Fibroblast of the aortic adventitia (primary cell): Measurements from ENCODE around the gene COMP. TPM values are rescaled to one million over a fixed set of nuclear protein-coding genes. Genes with fewer than 3 reads are reported as not detected.

Source experiments
- DNase-seq: peaks from one replicate; pipeline ENCODE4 v3.0.0-alpha.2; 2010; ENCODE audit warnings: low read depth
- H3K4me3 ChIP-seq: 2 replicates; pipeline ENCODE4 v1.5.1; 2011; ENCODE audit warnings: low read depth, mild to moderate bottlenecking, control low read depth, low read length, moderate library complexity
- total RNA-seq: library from RNA; depleted of rRNA; stranded (reverse); fragments of >200 nt; gene quantifications from 2 replicates; pipeline ENCODE4 v1.2.3, GENCODE V29; 2012; ENCODE audit warnings: low replicate concordance
- TF ChIP-seq, protein P1 (sequence below): IDR thresholded peaks from 2 replicates; pipeline ENCODE4 v1.5.1; 2011; ENCODE audit warnings: mild to moderate bottlenecking, low read length, control low read depth, inconsistent platforms; ENCODE audit not compliant: insufficient read depth

Gene COMP
- total RNA-seq: 0.49 and 0.63 TPM in 2 replicates

DNA sequence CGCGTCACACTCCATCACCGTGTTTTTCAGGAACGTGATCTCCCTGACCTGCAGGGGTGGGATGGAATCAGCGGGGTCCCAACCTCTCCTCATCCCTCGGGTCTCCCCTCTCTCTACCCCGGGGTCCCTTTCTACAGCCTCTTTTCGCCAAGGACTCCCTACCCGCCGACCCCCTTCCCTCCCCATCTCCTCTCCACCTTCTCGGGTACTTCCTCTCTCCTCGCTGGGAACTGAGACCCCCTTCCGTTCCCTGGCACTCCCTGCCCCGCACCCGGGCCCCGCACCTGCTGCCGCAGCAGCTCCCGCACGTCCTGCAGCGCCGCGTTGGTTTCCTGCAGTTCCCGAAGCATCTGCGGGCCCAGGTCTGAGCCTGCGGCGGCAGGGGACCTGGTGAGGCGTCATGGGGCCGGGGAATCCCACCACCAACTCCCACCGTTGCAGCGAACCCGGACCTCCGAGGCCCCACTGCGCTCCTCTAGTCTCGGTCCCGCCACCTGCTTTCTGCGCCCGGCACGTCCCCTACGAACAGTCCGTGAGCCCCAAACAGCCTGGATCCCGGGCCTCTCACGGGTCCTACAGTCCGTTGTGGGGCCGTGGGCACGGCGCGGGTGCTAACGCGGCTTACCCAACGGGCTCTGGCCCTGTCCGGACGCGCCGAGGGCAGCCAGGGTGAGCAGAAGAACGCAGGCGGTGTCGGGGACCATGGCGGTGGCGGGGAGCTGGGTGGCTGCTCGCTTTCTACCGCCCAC, at the start of gene COMP:
Gene COMP, minus strand, starts transcription at position 740 of the 749 bp plus-strand sequence. Its CDS starts 36 bp downstream, at position 704.
- DNase-seq: no peak
- TF ChIP-seq, protein P1, sequence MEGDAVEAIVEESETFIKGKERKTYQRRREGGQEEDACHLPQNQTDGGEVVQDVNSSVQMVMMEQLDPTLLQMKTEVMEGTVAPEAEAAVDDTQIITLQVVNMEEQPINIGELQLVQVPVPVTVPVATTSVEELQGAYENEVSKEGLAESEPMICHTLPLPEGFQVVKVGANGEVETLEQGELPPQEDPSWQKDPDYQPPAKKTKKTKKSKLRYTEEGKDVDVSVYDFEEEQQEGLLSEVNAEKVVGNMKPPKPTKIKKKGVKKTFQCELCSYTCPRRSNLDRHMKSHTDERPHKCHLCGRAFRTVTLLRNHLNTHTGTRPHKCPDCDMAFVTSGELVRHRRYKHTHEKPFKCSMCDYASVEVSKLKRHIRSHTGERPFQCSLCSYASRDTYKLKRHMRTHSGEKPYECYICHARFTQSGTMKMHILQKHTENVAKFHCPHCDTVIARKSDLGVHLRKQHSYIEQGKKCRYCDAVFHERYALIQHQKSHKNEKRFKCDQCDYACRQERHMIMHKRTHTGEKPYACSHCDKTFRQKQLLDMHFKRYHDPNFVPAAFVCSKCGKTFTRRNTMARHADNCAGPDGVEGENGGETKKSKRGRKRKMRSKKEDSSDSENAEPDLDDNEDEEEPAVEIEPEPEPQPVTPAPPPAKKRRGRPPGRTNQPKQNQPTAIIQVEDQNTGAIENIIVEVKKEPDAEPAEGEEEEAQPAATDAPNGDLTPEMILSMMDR: no peak
- peak within 1 kb of the TSS; percentile 31 for H3K4me3 ChIP-seq

DNA sequence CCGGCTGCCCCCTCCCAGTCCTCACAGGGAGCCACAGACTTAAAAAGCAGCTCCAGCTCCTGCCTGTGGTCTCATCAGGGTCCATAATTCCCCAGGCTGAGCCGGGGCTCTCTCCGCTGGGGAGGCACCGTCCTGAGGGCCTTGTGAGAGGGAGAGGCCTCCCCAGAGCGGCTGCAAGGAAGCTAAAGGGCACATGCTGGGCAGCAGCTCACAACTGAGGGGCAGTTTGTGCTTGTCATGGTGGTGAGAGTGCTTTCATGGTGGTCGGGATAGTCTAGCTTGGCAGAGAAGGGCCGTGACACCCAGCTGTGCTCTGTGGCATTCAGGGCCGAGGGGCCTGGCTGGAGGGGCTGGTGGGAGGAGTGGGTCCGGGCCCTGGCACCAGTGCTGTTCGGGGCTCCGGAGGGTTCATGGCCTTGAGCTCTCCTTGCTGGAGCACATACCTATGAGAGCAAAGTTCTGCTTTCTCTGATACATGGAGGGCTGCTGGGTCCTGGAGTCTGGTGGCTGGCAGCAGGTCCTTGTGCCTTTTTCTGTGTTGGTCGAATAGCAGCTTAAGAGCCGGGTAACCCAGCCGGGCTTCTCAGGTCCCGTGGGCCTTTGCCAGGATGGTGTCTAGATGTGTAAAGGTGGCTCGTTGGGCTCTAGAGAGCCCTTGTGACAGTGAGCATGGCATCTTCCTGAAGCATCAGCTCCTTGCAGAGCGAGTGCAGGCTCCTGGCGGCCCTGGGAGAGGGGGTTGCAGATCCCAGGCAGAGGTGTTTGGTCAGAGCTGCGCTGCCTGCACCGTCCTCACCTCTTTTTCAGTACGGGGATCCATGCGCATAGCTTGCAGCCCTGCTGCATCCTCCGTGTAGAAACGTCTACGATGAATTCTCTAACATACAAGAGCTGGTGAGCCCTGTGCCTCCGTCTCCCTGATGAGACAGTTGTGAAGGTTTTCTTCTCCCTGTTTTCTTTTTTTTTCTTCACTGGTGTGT, 49.5 kb upstream of the COMP start:
- no peak for DNase-seq
- TF ChIP-seq, protein P1: no peak
- no peak overlapping the region for H3K4me3 ChIP-seq

DNA sequence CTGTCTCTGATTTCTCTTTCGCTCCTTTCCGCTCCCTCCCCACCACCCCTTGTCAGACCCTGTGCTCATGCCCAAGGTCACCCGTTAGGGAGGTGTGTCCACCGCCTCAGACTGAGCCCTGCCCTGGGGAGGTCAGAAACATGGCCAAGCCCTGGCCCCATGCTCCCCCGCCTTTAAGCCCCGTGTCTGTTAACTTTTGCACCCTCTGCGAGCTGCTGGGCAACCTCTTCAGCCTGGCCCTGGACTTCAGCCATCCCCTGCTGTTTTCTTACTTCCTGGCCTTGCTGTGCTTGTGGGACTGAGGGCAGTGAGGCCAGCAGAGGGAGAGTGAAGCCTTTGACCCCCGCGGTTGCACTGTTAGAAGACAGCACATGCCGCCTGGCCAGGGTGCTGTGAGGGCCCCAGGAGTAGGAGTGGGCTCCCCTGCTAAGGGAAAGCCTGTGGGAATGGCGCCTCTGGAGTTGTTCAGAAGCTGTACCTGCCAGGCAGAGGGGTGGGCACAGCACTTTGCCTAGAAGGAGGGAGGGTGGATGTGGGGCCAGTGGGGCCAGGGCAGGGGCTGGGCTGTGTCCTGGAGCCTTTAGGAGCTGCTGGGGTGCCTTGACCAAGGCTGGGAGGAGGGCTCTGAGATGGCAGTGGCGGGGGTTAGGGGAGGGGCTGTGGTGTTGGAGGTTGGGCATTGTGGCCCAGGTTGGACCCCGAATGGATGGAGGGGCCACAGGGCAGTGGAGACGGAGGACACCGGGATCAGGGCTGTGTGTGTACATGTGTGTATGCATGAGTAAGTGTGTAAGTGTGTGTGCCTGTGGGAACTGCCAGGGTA, 48.6 kb upstream of the COMP start:
- DNase-seq: no peak

DNA sequence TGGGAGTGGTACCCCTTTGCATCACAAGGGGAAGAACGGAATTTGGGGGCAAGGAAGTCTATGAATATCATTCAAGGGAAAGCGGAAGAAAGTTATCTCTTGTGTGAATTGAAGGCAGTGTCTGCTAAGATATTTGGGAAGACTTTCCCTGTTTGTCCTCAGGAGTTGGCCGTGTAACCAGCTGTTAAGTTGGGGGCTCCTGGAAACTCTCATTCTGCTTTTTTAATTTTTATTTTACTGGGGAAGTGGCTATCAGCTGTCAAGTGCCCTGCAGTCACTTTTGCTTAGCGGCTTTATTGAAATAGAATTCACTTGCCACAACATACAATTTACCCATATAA, 43.5 kb upstream of the COMP start:
- TF ChIP-seq, protein P1: no peak
- DNase-seq: no peak
- H3K4me3 ChIP-seq: peak overlapping the region; percentile 83

More for the DNA sequence above, 48.6 kb upstream of the COMP start:
- H3K4me3 ChIP-seq: no peak overlapping the region
- TF ChIP-seq, protein P1: no peak

DNA sequence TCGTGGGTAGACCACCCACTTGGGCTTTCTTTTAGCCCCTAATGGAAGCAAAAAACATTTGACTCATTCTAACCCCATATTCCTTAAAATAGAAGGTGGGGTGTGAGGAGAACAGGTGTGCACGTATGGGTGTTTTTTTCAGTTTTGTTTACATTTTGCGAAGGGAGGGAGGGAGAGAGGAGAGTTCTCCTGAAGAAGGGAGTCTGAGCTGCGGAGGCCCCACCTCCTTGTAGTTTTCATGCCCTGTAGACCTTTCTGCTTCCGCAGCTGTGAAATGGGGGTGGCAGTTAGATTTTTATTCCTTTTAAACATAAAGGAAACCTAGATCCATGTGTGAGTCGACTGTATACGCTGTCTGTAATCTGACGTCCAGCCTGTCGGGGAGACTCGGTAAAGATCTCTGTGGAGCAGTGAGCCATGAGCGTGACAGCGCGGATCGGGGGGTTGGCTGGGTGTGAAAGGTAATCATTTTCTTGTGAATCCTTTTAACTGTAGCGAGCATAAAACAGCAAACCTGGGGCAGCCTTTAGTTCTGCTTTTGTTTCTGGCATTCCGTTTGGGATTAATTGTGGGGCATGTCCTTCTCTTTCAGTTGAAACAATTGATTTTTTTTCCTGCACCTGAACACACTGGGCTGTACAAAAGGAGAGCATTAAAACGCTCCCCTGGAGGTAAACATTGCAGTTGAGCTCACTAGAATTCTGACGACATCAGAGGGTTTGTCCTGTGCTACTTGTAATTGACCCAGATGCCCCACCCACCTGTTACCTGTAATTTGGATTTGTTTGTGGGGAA, 42.9 kb upstream of the COMP start:
- TF ChIP-seq, protein P1: no peak
- H3K4me3 ChIP-seq: peak overlapping the region; percentile 83
- no peak for DNase-seq
